Prostate gland (tissue), 2 donors: ENCODE measurements around the gene TMEM134. TPM values are rescaled to one million over a fixed set of nuclear protein-coding genes. Genes with fewer than 3 reads are reported as not detected.

ENCODE experiments used
- DNase-seq: peaks from one replicate; pipeline ENCODE4 v3.0.0-alpha.2; 2019; ENCODE audit warnings: low spot score
- H3K27ac ChIP-seq, 2 donors: fragments of 200-600 bp; sonication (generic); 2 replicates each; pipeline ENCODE4 v1.5.1; 2017 to 2019
- H3K27me3 ChIP-seq: fragments of 200-600 bp; sonication (generic); replicated peaks from 2 replicates; pipeline ENCODE4 v1.5.1; 2019; ENCODE audit not compliant: insufficient read depth
- H3K36me3 ChIP-seq, 2 donors: fragments of 200-600 bp; sonication (generic); 1 replicate in 1 of 2; 2 replicates in 1 of 2; pipeline versions ENCODE4 v1.5.1 to v1.8.1; 2017 to 2019
- H3K4me1 ChIP-seq: fragments of 200-600 bp; sonication (generic); replicated peaks from 2 replicates; pipeline ENCODE4 v1.5.1; 2019
- H3K4me3 ChIP-seq, 2 donors: fragments of 200-600 bp; sonication (generic); 2 replicates each; pipeline ENCODE4 v1.5.1; 2017 to 2019
- H3K9me3 ChIP-seq: fragments of 200-600 bp; sonication (generic); 2 replicates; pipeline ENCODE4 v1.5.1; 2017
- CTCF ChIP-seq, 4 experiments: fragments of 200-600 bp in 2 of 4; fragments of 450-650 bp in 2 of 4; sonication (generic) in 2 of 4; IDR thresholded peaks; 1 replicate in 3 of 4; 2 replicates in 1 of 4; pipeline ENCODE4 v1.5.1; 2016 to 2019; ENCODE audit warnings: antibody characterized with exemption in 4 of 4, mild to moderate bottlenecking in 2 of 4, moderate library complexity in 2 of 4
- POLR2A ChIP-seq: fragments of 450-650 bp; IDR thresholded peaks from one replicate; pipeline ENCODE4 v1.6.1; 2016; ENCODE audit warnings: antibody characterized with exemption, mild to moderate bottlenecking
- POLR2AphosphoS5 ChIP-seq: sonication (generic); formaldehyde crosslinking; IDR thresholded peaks from one replicate; pipeline ENCODE4 v1.6.1; 2017; ENCODE audit warnings: antibody characterized with exemption
- WGBS: methylation state at CpG from one replicate; pipeline ENCODE4 v1.1.5; 2018; 5-methylcytosine and 5-hydroxymethylcytosine counted together
- intact Hi-C: fragments of 100-400 bp; cut with DNase I; formaldehyde crosslinking; loops from one replicate; pipeline ENCODE4 v1.14.2; 2022
- total RNA-seq, 2 donors: library from RNA; depleted of rRNA; stranded (reverse); fragments of >200 nt; gene quantifications; one replicate each; pipeline ENCODE4 v1.1.0, GENCODE V29; 2016

TMEM134 gene
- total RNA-seq, 2 donors from 2014 or later: 106 to 402 TPM

- H3K4me1 ChIP-seq: peaks cover 4% of the 10 kb centered on the region
- no peak overlapping the region for H3K4me3 ChIP-seq
- 81% methylated on average over 8 of the region's 8 CpGs for WGBS
- DNase-seq: no peak
- peaks cover 0 to 4% of the 10 kb centered on the region in 2 donors for H3K36me3 ChIP-seq
- H3K9me3 ChIP-seq: no peaks in the 10 kb centered on the region
- no peak overlapping the region for H3K27ac ChIP-seq
- intact Hi-C loops: no loop called here
- TF ChIP-seq POLR2A: no peak
- TF ChIP-seq CTCF (IDR thresholded peaks at IDR 0.05): no peak
- TF ChIP-seq POLR2AphosphoS5: no peak
- H3K27me3 ChIP-seq: no peaks in the 10 kb centered on the region
These were observed 1.4 kb upstream of the TMEM134 start for GRCh38 chr11:67470337-67471002.

GRCh38 chr11:67469508-67469811 is 409 bp upstream of the TMEM134 start:
- intact Hi-C loops: loop anchor here (5.0 kb wide), 1 partner anchor 67 kb away; the partner anchor contains the start of genes PPP1CA and TBC1D10C
- Histone ChIP-seq H3K27ac (peak overlapping the region; percentile 89 to 92), H3K9me3 (no peaks in the 10 kb centered on the region), H3K27me3 (no peaks in the 10 kb centered on the region), H3K4me3 (peak overlapping the region; percentile 84 to 87), H3K4me1 (peaks cover 6% of the 10 kb centered on the region), H3K36me3 (peaks cover 0 to 4% of the 10 kb centered on the region in 2 donors)
- no peak for TF ChIP-seq POLR2A
- no peak for TF ChIP-seq CTCF (IDR thresholded peaks at IDR 0.05)
- TF ChIP-seq POLR2AphosphoS5: no peak
- 6% methylated on average over 9 of the region's 9 CpGs for WGBS
- no peak for DNase-seq

DNA sequence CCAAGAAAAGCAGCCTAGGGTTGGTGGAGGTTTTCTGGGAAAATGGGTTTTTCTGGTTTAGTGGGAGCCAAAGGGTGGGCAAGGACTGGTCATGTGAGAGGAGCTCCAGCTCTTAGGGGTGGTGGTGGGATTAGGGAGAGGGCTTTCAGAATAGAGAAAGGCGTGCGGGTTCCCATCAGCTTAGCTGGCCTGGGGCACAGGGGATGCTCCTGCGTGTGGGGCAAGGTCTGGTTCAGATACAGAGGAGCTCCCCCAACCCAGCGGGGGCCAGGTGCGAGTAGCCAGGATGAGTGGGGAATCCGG is 644 bp downstream of the TMEM134 start:
- intact Hi-C loops: loop anchor here (5.0 kb wide), 1 partner anchor 66 kb away; the partner anchor contains the start of genes PPP1CA and TBC1D10C
- Histone ChIP-seq H3K9me3 (no peaks in the 10 kb centered on the region), H3K27ac (peak overlapping the region; percentile 89 to 92), H3K36me3 (peaks cover 0 to 4% of the 10 kb centered on the region in 2 donors), H3K4me3 (peak overlapping the region; percentile 84 to 87), H3K4me1 (peaks cover 6% of the 10 kb centered on the region), H3K27me3 (no peaks in the 10 kb centered on the region)
- DNase-seq: no peak
- WGBS: 3% methylated on average over 6 of the region's 6 CpGs
- TF ChIP-seq CTCF (IDR thresholded peaks at IDR 0.05) (no peak), POLR2A (no peak), POLR2AphosphoS5 (no peak)

DNA sequence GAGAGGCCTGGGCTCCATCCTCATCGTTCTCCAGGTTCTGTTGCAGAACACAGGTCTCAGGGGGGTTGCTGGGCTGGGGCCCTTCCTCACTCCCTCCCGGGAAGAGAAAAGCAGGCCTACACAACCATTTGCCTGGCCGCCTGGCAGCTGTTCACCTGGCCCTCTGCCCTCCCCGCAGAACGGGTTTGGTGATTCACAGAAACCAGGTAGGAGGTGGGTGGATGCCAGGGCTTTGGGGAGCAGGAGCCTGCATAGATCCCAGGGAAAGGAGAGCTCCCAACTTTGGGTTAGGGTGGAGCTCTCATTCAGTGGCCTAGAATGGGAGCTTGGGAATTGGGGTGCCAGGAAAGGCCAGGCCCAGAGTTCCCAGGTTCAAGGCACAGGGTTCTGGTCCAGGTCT is 995 bp downstream of the TMEM134 start:
- WGBS: 11% methylated on average over 5 of the region's 5 CpGs

More for the DNA sequence above, 995 bp downstream of the TMEM134 start:
- intact Hi-C loops: loop anchor here (5.0 kb wide), 1 partner anchor 66 kb away; the partner anchor contains the start of genes PPP1CA and TBC1D10C
- Histone ChIP-seq H3K36me3 (peaks cover 0 to 4% of the 10 kb centered on the region in 2 donors), H3K9me3 (no peaks in the 10 kb centered on the region), H3K4me1 (peaks cover 6% of the 10 kb centered on the region), H3K27ac (peak overlapping the region; percentile 89 to 92), H3K4me3 (peak overlapping the region; percentile 84 to 87), H3K27me3 (no peaks in the 10 kb centered on the region)
- TF ChIP-seq POLR2A (peak; percentile 80), CTCF (IDR thresholded peaks at IDR 0.05) (no peak), POLR2AphosphoS5 (peak; percentile 92)
- peak; percentile 95 for DNase-seq
